Cerebellar nuclear complex (tissue), 1 donor: Measurements from ENCODE around the gene SLC6A13.
A peak's percentile ranks its signal among the peaks of the same experiment; 100 is the strongest.
"Not testable (repeated sequence)": the region's sequence is repeated elsewhere in the genome, so short reads cannot be mapped to it uniquely, and the experiment has no call there.

ENCODE experiments used
- DNase-seq, 2 experiments: peaks; one replicate each; lab custom pipeline; 2025; lab: John Stamatoyannopoulos, UW

The SLC6A13 gene

DNA sequence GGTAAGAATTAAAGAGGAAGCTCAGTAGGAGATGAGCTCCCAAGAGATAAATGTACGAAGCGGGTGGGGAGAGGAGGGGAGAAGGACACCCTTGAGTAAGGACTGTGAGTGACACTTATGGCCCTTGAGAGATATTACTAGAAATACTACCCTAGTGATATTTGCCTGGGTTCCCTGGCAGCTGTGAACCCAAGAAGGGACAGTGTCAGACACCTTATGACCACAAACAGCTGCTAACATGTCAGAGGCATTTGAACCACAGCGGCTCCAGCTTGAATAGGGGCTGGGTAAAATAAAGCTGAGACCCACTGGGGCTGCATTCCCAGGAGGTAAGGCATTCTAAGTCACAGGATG is 29.0 kb downstream of the SLC6A13 start:
- no peak for DNase-seq

DNA sequence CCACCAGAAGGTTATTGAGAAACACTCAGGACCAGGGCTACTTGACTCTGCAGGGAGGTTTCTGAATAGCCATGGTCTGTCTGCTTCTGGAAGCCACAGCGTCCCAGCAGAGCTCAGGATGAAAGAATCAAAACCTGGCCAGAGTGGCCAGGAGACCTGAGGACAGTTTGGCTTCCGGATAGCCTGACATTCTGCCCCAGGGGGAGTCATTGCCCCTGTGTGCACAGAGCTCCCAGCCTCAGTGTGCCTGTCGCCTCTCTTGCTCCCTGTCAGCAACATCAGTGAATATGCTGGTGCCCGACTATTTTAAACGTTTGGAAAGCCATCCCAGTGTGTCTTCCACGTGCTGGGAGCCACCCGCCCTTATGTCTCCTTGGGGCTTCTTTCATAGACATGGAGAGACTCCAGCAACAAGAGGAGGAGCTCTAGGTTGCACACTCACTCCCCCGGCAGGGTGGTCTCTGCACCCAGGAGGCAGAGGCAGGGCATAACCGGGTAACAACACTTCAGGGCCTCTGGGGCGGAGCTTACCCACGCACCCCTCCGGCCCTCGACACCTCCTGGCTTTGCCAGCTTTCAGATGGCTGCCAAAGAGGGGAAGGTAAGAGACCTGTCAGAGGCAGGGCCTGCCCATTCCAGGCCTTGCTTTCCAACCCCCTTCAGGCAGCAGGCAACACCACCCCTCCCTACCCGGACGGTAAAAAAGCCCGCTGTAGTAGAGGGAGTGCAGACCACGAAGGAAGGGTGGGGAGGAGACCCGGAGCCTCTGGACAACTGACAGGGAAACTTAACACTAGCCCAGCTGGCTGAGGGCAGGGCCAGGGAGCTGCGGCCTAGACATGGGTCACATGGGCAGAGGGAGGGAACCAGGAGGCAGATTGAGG is 29.7 kb downstream of the SLC6A13 start:
- DNase-seq: no peak

DNA sequence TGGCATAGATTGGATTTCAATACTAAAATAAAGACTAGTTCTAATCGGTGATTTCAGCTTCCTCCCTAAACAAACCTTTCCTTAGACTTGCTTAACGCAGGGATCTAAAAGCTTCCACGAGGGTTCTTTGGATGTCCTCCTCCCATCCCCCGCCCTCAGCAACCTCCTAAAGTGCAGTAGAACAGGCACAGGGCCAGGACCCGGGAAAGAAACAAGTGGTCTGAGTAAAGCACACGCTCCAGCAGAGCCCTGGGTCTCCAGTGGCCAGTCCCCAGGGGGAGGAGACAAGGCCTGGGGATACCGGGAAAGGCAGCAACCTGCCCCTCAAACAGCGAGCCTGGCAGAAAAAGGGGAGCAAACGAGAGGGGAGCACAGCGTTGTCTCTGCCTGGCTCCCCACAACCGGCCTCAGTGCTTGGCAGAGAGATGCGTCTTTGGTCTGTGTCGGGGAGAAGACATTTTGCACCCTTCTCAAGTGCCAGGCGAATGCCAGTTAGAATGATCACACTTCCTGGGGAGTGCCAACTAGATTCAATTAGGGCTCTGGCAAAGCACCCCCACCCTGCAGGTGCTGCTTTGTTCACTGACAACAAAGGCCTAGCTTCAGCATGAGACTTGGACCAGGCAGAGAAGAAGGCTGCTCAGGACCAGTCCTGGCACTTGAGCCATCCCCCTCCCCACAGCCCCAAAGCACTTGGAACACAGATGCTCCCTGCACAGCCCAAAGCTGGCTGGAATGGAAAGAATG is 31.5 kb downstream of the SLC6A13 start:
- no peak for DNase-seq

DNA sequence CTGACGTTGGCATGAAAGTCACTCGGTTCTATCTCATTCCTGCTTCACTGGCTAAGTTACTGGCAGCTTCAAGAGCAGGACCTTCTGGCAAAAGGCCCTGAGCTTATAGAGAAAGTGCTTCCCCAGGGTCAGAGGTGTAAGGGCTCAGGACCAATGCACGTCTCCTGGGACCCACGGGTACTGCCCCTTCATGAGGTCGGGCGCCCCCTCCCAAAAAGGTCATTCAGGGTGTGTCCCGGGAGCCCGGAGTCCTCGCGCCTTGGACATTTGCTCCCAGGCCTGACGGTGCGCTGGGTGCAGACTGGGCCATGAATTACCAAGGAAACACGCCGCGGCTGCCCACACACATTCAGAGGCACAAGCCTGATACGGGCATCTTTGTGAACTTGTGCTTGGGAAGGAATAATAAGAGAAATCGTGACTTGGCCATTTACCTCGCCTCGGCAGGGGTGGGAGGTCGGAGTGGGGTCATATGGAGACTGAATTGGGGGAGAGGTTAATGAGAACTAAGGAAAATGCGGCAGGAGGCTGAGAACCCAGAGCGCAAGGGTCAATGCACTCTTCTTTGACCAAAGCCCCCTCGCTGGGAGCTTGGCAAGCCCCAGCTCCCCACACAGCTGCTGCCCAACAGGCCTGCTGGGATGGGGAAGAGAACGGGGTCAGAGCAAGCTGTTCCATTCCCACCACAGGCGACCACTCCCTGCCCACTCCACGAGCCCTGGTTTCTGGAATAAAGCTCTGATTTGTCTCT is 33.0 kb downstream of the SLC6A13 start:
- DNase-seq: peak in 1 of 2 experiments; percentile 40

DNA sequence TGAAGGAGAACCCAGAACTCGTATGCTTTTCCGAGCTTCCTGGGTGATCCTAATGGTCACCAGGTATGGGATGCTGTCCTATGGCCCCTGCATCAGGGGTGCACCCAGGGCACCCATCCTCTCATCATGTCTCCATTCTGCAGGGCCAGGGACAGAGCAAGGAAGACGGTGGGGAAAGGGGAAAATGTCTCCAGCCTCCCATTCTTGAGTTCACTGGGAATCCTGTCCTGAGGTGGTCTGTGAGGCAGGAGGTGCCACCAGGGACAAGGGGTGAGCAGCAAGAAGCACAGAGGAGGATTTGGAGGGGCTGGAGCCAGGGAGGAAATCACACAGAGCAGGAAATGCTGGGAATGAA is 33.8 kb downstream of the SLC6A13 start:
- no peak for DNase-seq

DNA sequence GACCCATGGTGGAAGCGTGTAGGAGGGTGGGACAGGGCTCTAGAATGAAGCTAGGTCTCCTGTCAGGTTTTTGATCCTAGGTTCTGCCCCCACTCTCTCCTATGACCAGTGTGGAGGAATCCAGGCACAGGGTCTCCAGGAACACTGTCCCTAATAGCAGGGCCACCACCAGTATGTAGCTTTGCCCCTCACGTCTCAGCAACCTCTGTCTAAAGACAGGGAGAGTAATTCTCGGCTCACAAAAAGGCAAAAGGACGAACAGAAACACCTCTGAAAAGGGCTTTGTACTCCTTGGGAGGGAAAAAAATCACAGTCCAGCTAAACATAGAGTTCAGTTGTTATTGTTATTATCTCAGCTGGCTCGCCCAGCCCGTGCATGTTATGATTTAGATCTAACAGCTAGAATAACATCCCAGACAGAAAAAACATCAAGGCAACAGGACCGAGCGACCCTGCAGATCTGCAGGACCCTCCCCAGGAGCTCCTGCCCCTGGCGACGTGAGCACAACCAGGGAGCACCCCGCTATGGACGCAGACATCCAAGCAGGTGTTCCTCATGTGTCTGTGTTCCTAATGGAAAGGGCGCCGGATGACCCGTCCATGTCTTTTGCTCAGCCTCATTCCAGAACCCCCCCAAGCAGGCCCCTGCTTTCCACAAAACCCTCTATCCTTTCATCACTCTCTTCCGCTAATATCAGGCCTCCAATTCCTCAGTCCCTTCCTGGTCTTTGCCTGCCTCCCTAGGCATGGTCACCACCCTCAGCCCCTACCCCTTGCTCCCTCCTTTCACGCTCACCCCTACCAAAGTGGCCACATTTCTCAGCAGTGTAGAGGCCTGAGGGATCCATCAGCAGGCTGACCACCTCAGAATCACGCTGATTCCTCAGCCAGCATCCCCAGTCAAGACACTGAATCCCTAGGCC is 34.5 kb downstream of the SLC6A13 start:
- no peak for DNase-seq

- no peak for DNase-seq
Observed at GRCh38 chr12:227286-227915, 35.2 kb downstream of the SLC6A13 start.

- DNase-seq: no peak
Observed at GRCh38 chr12:226401-226800, 36.2 kb downstream of the SLC6A13 start.

GRCh38 chr12:225012-225411 is 37.6 kb downstream of the SLC6A13 start:
- DNase-seq: no peak

- no peak for DNase-seq
Observed at GRCh38 chr12:224330-224729, 38.3 kb downstream of the SLC6A13 start.

DNA sequence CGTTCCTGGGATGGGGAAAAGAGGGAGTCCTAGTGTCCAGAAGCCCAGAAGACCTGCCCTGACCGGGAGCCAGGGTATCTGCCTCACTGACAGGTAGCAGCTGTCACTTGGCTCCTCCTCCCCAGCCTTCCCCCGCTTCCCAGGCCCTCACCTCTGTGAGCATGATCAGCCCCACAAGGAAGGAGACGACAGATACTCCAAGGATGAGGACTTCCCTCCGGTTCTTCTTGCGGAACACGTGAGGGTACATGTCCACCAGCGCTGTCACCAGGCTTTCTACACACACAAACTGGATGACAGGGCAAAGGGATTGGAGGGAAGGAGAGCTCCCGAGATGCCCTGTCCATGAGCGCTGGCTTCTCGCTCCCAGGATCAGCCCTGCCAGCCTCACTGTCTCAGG is 38.8 kb downstream of the SLC6A13 start:
- no peak for DNase-seq

- no peak for DNase-seq
Observed at GRCh38 chr12:221736-222135, 40.9 kb downstream of the SLC6A13 start.

DNA sequence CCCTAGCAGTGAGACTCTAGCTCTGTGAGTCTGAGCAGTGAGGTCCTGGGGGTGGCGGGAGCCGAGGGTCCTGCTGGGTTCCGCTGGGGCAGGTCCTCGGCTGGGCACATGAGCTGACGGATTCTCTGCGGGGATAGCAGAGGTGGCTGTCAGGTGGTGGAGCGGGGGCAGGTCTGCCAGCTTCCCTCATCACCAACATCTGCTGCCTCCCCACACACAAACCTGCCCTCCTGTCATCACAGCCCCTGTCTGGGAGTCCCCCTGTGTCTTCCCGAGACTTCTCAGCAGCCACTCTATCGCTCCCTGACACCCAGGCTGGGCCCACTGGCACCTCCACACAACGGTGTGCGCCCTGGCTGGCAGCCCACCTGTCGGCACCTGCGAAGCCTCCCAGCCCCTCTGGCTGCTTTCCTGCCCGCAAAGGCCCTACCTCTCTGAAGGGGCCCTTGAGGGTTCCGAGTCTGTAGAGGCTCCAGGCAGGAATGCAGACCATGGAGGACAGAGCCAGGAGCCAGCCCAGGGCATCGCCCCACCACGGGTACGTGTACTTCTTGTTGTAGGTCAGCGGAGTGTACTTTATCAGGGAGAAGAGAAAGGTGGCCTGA is 41.6 kb downstream of the SLC6A13 start:
- no peak for DNase-seq

GRCh38 chr12:220491-220890 is 42.1 kb downstream of the SLC6A13 start:
- no peak for DNase-seq

- no peak for DNase-seq
Observed at GRCh38 chr12:219891-220352, 42.7 kb downstream of the SLC6A13 start.

- no peak for DNase-seq
Observed at GRCh38 chr12:218728-219590, 43.7 kb downstream of the SLC6A13 start.

DNA sequence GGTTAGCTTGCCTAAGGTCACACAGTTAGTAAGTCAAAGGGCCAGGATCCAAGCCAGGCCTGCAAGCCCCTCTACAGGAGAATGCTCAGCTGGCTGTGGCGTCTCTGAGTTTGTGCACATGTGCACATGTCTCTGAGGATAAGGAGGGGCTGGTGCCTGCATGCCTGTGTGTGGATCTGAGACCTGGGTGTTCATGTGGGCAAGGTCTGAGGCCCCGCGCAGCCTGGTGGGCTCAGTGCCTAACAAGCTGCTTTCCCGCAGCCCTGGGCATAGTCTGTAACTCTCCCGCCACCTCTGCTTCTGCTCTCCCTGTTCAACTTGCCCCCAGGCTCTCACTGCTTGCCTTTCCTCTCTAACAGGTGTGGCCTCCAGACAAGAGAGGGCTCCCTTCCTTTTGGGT is 44.4 kb downstream of the SLC6A13 start:
- DNase-seq: no peak

DNA sequence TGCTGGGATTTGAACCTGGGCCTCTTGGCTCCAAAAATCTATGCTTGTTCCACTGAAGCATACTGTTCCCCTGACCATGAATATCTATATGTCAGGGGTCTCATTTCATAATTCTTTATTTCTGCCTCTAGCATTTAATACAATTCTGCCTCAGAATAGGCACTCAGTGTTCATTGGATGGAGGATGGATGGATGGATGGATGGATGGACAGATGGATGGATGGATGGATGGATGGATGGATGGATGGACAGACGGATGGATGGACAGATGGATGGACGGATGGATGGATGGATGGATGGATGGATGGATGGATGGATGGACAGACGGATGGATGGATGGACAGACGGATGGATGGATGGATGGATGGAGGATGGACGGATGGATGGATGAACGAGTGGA is 45.6 kb downstream of the SLC6A13 start:
- not testable (repeated sequence) for DNase-seq

DNA sequence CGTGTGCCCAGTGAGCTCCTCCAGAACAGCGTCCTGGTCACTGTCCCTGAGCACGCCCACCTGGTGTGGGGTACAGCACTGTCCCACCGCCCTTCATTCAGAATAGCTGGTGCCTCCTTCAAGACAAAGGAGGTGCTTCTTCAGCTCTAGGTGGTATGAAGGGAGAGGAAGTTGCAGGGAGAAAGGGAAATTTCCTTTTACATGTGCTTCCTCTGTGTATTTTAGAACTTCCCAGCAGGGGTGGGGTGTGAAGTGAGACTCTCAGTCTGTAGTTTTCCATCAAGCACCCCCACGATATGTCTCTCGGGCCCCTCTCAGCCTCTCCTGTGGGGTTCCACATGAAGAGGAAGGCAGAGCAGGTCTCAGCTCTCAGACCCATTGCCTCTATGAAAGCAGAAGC is 47.5 kb downstream of the SLC6A13 start:
- DNase-seq: no peak
